Esophagus muscularis mucosa (tissue), 3 donors: ENCODE data around the gene GAREM1.

Experiments
- POLR2A ChIP-seq: fragments of 450-650 bp; IDR thresholded peaks from one replicate; pipeline ENCODE4 v1.6.1; 2017; ENCODE audit warnings: antibody characterized with exemption, moderate library complexity, mild to moderate bottlenecking, low read depth
- TF ChIP-seq, protein P1 (sequence below), 3 experiments: fragments of 200-600 bp in 2 of 3; fragments of 450-650 bp in 1 of 3; sonication (generic) in 2 of 3; IDR thresholded peaks; one replicate each; pipeline ENCODE4 v1.5.1; 2017 to 2019; ENCODE audit warnings: antibody characterized with exemption in 3 of 3, mild to moderate bottlenecking in 2 of 3, moderate library complexity in 1 of 3

- TF ChIP-seq POLR2A: no peak
- TF ChIP-seq, protein P1, sequence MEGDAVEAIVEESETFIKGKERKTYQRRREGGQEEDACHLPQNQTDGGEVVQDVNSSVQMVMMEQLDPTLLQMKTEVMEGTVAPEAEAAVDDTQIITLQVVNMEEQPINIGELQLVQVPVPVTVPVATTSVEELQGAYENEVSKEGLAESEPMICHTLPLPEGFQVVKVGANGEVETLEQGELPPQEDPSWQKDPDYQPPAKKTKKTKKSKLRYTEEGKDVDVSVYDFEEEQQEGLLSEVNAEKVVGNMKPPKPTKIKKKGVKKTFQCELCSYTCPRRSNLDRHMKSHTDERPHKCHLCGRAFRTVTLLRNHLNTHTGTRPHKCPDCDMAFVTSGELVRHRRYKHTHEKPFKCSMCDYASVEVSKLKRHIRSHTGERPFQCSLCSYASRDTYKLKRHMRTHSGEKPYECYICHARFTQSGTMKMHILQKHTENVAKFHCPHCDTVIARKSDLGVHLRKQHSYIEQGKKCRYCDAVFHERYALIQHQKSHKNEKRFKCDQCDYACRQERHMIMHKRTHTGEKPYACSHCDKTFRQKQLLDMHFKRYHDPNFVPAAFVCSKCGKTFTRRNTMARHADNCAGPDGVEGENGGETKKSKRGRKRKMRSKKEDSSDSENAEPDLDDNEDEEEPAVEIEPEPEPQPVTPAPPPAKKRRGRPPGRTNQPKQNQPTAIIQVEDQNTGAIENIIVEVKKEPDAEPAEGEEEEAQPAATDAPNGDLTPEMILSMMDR (IDR thresholded peaks at IDR 0.05): no peak
Measured at GRCh38 chr18:32299484-32299883, 171.2 kb downstream of the GAREM1 start.
